Epithelial cell of proximal tubule (primary cell): ENCODE results near the gene SGCD. TPM values are rescaled to one million over a fixed set of nuclear protein-coding genes. Genes with fewer than 3 reads are reported as not detected.

Source experiments
- DNase-seq: peaks from one replicate; pipeline ENCODE4 v3.0.0-alpha.2; 2011; ENCODE audit warnings: low read depth
- H3K4me3 ChIP-seq: 2 replicates; pipeline ENCODE4 v1.5.1; 2011; ENCODE audit warnings: low read depth, mild to moderate bottlenecking, low read length
- CTCF ChIP-seq: conservative IDR thresholded peaks from 2 replicates; pipeline ENCODE4 v1.5.1; 2012; ENCODE audit warnings: low read depth, mild to moderate bottlenecking, low read length
- total RNA-seq: library from RNA; depleted of rRNA; stranded (reverse); fragments of >200 nt; gene quantifications from 2 replicates; pipeline ENCODE4 v1.2.3, GENCODE V29; 2015

The SGCD gene
- total RNA-seq, 1 donor from 2014 or later, result 0.06 TPM

DNA sequence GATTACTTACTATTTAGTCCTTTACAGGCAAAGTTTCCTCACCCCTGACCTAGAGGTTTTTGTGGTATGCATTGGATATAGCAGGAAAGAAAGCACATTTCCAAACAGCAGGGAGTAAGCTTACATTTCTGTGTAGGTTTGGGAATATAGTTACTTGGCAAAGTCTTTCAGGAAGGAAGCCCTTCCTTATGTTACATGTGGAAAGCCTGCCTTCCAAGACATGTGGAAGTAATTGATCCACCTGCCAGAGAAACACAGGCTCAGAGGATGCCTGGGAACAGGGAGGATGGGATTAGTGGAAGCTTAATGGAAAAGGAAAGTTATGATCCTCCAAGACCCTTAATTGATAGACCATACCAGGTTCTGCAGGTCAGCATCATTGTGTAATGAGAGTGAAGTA lies 435.8 kb downstream of the SGCD start:
- no peak for DNase-seq
- TF ChIP-seq CTCF, result no peak
- no peak overlapping the region for H3K4me3 ChIP-seq

DNA sequence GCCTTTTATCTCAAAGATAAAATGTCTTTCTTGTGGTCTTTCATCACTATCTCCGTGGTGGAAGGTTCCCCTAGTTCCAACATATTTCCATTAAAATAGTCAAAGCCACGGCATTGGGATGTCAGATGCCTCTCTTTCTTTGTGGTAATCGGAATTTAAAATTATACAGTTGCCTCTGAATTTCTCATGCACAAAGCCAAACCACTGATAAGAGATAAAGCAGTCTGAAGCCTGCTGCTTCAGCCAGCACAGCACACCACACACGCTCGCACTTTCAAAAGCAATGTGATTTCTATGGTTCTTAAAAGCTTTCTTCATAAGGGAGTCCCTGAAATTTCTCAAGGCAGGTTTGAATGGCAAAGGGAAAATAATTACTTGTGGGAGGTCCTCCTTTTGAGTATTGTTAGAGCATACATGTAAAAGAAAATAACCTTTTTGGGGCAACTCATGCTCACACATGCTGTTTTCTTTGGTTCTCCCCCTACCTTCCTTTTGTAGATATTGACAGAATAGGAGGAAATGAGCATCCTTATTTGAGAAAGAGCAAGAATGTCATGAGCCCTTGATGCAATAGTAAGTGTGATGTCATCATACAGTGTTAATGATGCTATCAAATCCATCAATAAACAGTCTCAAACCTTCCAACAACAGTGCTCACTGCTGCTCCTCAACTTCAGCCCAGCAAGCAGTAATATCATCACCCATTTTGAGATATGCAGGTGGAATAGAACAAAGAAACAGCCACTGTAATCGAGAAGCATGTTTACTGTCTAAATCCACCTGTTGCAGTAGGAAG lies 437.4 kb downstream of the SGCD start:
- no peak for DNase-seq
- H3K4me3 ChIP-seq, result no peak overlapping the region
- TF ChIP-seq CTCF, result no peak

- no peak overlapping the region for H3K4me3 ChIP-seq
- no peak for TF ChIP-seq CTCF
- DNase-seq, result no peak
These were observed 447.3 kb downstream of the SGCD start for GRCh38 chr5:156774273-156774672.

- H3K4me3 ChIP-seq, result no peak overlapping the region
- no peak for DNase-seq
- no peak for TF ChIP-seq CTCF
These were observed 451.3 kb downstream of the SGCD start for GRCh38 chr5:156778139-156778706.

DNA sequence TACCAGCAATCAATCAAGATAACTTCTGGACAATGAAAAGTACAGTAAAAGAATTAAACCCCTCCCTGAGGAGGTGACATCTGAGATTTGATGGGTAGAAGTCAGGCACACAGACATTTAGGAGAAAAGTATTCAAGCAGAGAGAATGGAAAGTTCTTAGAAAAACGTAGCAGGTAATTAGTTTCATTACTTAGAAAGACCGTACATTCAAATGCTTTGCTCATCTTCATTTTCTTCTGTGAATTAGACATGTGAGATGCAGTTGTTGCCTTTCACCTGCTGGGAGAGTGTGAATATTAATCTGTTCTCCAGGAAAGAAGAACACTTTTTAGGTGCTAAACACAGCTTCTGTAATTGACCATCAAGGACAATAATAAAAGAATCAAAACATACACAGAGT lies 451.8 kb downstream of the SGCD start:
- no peak overlapping the region for H3K4me3 ChIP-seq
- TF ChIP-seq CTCF, result no peak
- no peak for DNase-seq

- no peak for DNase-seq
- no peak overlapping the region for H3K4me3 ChIP-seq
- TF ChIP-seq CTCF, result no peak
These were observed 452.5 kb downstream of the SGCD start for GRCh38 chr5:156779436-156779835.

DNA sequence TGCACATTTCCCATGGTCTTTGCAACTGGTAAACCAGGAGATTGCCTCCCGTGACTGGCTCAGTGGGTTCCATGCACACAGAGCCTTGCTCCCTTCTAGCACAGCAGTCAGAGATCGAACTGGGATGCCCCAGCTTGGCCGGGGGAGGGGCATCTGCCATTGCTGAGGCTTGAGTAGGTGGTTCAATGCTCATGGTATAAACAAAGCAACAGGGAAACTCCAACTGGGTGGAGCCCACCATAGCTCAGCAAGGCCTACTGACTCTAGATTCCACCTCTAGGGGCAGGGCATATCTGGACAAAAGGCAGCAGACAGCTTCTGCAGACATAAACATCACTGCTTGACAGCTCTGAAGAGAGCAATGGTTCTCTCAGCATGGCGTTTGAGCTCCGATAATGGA lies 456.1 kb downstream of the SGCD start:
- no peak overlapping the region for H3K4me3 ChIP-seq
- no peak for TF ChIP-seq CTCF
- no peak for DNase-seq
